Measurements from ENCODE around the gene PKP4.

- TF ChIP-seq, protein P1, sequence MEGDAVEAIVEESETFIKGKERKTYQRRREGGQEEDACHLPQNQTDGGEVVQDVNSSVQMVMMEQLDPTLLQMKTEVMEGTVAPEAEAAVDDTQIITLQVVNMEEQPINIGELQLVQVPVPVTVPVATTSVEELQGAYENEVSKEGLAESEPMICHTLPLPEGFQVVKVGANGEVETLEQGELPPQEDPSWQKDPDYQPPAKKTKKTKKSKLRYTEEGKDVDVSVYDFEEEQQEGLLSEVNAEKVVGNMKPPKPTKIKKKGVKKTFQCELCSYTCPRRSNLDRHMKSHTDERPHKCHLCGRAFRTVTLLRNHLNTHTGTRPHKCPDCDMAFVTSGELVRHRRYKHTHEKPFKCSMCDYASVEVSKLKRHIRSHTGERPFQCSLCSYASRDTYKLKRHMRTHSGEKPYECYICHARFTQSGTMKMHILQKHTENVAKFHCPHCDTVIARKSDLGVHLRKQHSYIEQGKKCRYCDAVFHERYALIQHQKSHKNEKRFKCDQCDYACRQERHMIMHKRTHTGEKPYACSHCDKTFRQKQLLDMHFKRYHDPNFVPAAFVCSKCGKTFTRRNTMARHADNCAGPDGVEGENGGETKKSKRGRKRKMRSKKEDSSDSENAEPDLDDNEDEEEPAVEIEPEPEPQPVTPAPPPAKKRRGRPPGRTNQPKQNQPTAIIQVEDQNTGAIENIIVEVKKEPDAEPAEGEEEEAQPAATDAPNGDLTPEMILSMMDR (IDR thresholded peaks at IDR 0.05): no peak
- TF ChIP-seq POLR2A (IDR thresholded peaks at IDR 0.05): no peak
- TF ChIP-seq POLR2AphosphoS5 (IDR thresholded peaks at IDR 0.05): no peak
Observed at GRCh38 chr2:158602027-158602426, 145.3 kb downstream of the PKP4 start.
